Naive B cell (primary cell): Measurements from ENCODE around the gene SH3RF3. TPM values are rescaled to one million over a fixed set of nuclear protein-coding genes. Genes with fewer than 3 reads are reported as not detected.
A peak's percentile ranks its signal among the peaks of the same experiment; 100 is the strongest.

Experiments
- ATAC-seq, 2 donors: fragments of 150-1000 bp; cut with Tn5 transposase; 2 replicates each; pipeline ENCODE4 v1.10.0; 2021; ENCODE audit warnings: low read depth in 2 of 2, mild to moderate bottlenecking in 2 of 2, moderate library complexity in 2 of 2
- DNase-seq: peaks from one replicate; pipeline ENCODE4 v3.0.0; 2022
- H3K27ac Mint-ChIP-seq, 6 donors: one replicate each; pipeline ENCODE4 v1.8.0; 2020 to 2022; ENCODE audit warnings: mild to moderate bottlenecking in 6 of 6, mixed read lengths in 6 of 6, moderate library complexity in 5 of 6, inconsistent platforms in 2 of 6
- H3K27me3 Mint-ChIP-seq, 3 donors: one replicate each; pipeline ENCODE4 v1.8.0; 2021 to 2022; ENCODE audit warnings: mixed read lengths in 3 of 3, mild to moderate bottlenecking in 1 of 3
- H3K36me3 Mint-ChIP-seq, 2 donors: one replicate each; pipeline ENCODE4 v1.8.0; 2020 to 2022; ENCODE audit warnings: mixed read lengths in 2 of 2, inconsistent platforms in 1 of 2, mild to moderate bottlenecking in 1 of 2
- H3K4me1 Mint-ChIP-seq, 3 donors: one replicate each; pipeline ENCODE4 v1.8.0; 2020 to 2022; ENCODE audit warnings: mixed read lengths in 3 of 3, inconsistent platforms in 1 of 3, mild to moderate bottlenecking in 1 of 3, moderate library complexity in 1 of 3
- H3K4me3 Mint-ChIP-seq, 8 donors: one replicate each; pipeline ENCODE4 v1.8.0; 2020 to 2022; ENCODE audit warnings: mild to moderate bottlenecking in 8 of 8, mixed read lengths in 8 of 8, moderate library complexity in 8 of 8, inconsistent platforms in 2 of 8
- H3K9me3 Mint-ChIP-seq, 7 donors: one replicate each; pipeline ENCODE4 v1.8.0; 2020 to 2022; ENCODE audit warnings: mixed read lengths in 7 of 7, mild to moderate bottlenecking in 5 of 7, inconsistent platforms in 2 of 7, moderate library complexity in 1 of 7
- polyA plus RNA-seq, 6 donors: library from polyadenylated mRNA; unstranded; fragments of 300-500 nt; fragmentation: Illumina TruSeq; gene quantifications; one replicate each; pipeline ENCODE4 v1.2.3, GENCODE V29; 2021; ENCODE audit warnings: low read depth in 6 of 6

Gene SH3RF3
- polyA plus RNA-seq, 6 donors from 2014 or later = 0.05 to 0.76 (median 0.64) TPM; not detected in 1

DNA sequence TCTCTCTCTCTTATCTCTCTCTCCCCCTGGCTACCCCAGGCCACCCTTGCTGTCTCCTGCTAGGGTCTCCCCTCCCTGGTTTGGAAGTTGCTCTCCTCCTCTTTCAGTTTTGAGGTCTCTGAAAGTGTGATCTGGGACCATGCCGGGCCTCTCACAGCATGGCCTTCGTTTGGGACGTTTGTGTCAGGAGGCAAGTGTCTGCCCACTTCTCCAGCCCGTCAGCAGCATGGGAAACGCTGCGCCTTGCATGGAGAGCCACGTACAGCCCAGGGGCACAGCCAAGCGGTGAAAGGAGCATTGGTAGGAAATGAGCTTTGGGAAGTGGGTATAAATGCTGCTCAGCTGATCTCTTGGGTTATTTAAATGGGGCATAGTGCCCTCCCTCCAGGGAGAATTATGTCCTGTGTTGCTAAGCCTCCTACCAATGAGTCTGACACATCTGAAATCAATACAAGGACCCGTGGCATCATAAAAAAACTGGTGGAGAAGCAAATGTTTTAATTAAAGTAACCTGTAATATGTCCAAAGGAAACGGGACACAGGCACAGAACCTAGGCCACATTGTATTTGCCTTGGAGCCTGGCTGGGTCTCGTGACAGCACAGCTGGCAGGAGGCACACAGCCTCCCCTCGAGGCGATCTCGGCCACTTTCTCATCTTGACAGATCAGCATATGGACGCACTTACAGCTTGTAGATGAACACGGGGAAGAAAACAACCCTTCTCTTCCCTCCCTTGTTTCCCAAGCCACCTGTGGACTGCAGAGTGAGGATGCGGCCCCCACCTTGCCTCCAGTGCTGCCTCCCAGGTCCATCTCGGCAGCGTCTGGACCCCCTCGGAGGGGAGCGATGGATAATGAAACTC is 72.7 kb downstream of the SH3RF3 start:
- Mint-ChIP-seq H3K27me3 (no peaks in the 10 kb centered on the region), H3K36me3 (no peaks in the 10 kb centered on the region), H3K4me3 (peak overlapping the region in 1 of 8 donors; percentile 42), H3K9me3 (no peaks in the 10 kb centered on the region), H3K27ac (no peak overlapping the region), H3K4me1 (peaks cover 0 to 22% (median 3%) of the 10 kb centered on the region in 3 donors)
- ATAC-seq (no peak), DNase-seq (no peak)

DNA sequence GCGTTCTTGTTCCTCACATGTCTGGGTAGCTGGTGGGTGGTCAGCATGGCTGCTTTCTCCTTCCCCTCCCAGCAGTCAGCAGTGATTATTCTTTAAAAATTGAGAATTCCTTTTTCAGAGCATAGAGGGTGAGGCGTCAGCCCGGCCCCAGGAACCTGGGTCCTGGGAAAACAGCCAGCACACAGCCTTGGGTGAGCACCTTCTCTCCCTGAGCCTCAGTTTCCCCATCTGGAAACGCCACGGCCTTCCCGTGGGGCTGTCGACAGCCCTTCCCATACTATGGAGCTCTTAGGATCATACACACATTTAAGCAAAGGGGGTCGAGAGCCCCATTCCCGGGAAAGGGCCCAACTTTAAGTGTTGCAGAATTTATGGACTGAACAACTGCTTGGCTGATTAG is 73.5 kb downstream of the SH3RF3 start:
- Mint-ChIP-seq H3K4me1 (peaks cover 0 to 24% (median 3%) of the 10 kb centered on the region in 3 donors), H3K36me3 (no peaks in the 10 kb centered on the region), H3K4me3 (no peak overlapping the region), H3K9me3 (no peaks in the 10 kb centered on the region), H3K27ac (peak overlapping the region in 1 of 6 donors; percentile 90), H3K27me3 (no peaks in the 10 kb centered on the region)
- no peak for ATAC-seq
- no peak for DNase-seq

DNA sequence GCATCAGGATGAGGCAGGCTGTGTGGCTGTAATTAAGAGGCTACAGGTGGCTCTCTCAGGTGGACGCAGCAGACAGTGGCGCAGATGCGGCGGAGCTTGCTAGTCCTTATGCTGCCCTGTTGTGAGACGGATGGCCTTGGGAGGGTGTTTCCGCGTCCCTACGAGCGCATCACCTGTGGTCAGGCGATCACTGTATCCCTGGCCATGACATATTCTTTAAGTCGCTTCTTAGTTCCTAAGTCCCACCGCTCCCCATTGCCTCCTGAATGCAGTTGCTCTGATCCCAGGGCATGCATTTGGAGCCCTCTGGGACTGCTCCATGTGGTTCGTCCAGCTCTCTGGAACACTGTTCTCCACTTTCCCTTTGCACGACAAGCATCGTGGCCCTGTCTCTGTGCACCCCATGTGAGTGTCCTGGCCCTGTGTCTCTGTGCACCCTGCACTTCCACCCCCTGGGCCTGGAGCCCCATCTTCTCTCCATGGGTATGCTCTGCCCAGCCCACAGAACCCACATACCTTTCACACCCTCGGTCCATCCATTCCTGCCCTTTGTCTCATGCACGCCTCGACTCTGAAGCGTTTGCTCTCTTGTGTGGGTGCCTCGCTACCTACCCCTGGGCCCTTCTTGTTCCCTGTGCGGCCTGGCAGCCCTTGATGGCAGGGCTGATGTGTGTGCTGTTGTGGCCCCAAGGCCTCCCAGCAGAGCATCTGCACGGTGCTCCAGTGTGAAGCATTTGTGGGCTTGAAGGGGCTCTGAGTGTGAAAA is 74.4 kb downstream of the SH3RF3 start:
- DNase-seq (no peak), ATAC-seq (no peak)
- Mint-ChIP-seq H3K27me3 (no peaks in the 10 kb centered on the region), H3K36me3 (no peaks in the 10 kb centered on the region), H3K27ac (peak overlapping the region in 2 of 6 donors; percentile 22 to 30), H3K4me1 (peaks cover 0 to 21% (median 3%) of the 10 kb centered on the region in 3 donors), H3K4me3 (no peak overlapping the region), H3K9me3 (no peaks in the 10 kb centered on the region)

DNA sequence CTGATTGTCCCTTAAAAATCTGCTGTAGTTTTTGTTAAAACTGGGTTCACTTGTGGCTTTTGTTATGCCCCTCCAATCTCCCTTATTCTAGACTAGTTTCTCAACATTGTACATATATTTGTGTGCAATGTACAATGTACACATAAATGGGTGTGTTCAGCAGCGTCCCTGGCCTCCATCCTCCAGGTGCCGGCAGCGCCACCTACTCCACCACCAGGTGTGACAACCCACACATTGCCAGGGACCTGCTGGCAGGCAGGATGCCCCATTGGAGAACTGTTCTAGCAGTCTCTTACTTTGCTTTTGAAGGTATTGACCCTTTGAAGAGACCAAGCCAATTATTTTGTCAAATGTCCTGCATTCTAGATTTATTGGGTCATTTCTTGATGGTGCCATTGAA is 75.4 kb downstream of the SH3RF3 start:
- H3K9me3 Mint-ChIP-seq = no peaks in the 10 kb centered on the region
- no peaks in the 10 kb centered on the region for H3K36me3 Mint-ChIP-seq
- no peak for DNase-seq
- H3K27ac Mint-ChIP-seq = peak overlapping the region in 1 of 6 donors; percentile 65
- peaks cover 0 to 21% (median 3%) of the 10 kb centered on the region in 3 donors for H3K4me1 Mint-ChIP-seq
- H3K4me3 Mint-ChIP-seq = no peak overlapping the region
- H3K27me3 Mint-ChIP-seq = no peaks in the 10 kb centered on the region
- ATAC-seq = no peak

DNA sequence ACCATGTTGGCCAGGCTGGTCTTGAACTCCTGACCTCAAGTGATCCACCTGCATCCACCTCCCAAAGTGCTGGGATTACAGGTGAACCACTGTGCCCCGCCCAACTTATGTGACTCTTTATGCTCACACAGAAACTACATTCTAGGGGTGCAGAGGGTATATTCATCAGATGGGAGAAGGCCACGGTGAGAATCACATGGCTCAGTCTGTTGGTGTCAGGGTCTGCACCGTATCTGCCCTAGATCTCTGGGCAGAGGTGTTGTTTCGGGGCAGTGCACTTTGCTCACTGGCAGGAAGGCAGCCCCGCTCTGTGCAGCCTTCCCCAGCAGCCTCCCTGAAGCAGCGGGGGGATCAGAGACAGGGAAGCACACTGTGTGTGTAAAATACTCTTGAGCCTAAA is 76.4 kb downstream of the SH3RF3 start:
- DNase-seq (no peak), ATAC-seq (no peak)
- Mint-ChIP-seq H3K27ac (no peak overlapping the region), H3K4me1 (peaks cover 3 to 24% (median 3%) of the 10 kb centered on the region in 3 donors), H3K9me3 (no peaks in the 10 kb centered on the region), H3K27me3 (no peaks in the 10 kb centered on the region), H3K4me3 (no peak overlapping the region), H3K36me3 (no peaks in the 10 kb centered on the region)

DNA sequence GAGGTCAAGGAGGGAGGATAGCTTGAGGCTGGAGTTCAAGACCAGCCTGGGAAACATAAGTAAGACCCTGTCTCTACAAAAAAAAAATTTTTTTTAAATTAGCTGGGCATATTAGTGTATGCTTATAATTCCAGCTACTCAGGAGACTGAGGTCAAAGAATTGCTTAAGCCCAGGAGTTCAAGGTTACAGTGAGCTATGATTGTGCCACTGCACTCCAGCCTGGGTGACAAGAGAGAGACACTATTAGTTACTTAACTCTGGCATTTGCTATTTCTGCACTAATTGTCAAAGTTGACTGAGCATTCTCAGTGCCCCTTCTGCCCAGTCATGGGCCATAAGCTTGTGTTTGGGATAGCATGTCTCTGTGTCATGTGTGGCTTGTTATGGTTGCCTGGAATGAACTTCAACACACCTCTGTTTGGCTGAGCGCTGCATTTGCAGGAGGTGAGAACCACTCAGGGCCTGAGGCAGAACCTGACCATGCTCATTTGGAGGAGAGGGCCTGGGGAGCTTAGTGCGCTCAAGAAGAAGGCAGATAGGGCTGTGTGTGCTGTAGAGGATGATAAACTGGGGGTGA is 77.7 kb downstream of the SH3RF3 start:
- Mint-ChIP-seq H3K4me1 (peaks cover 7 to 36% (median 14%) of the 10 kb centered on the region in 3 donors), H3K27ac (peak overlapping the region in 3 of 6 donors; percentile 5 to 83 (median 53)), H3K9me3 (no peaks in the 10 kb centered on the region), H3K36me3 (no peaks in the 10 kb centered on the region), H3K4me3 (no peak overlapping the region), H3K27me3 (no peaks in the 10 kb centered on the region)
- no peak for ATAC-seq
- DNase-seq = no peak

DNA sequence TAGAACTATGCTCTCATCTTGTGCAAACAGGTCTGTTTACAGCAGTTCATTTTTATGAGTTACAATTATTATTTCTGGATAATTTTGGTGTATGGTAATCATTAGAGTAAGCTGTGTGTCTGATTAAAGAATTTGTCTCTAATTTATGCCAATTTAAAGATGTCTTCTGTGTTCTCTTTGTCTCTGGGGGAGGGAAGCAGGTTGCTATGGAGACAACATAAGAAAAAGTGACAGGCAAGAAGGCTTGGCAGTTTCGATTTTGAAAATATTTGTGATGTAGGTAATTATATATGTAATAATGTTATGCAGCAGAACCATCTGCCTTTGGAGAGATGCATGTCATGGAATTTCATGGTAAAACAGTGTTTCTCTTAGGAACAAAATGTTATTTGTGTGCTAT is 78.2 kb downstream of the SH3RF3 start:
- no peak for ATAC-seq
- Mint-ChIP-seq H3K27ac (peak overlapping the region in 3 of 6 donors; percentile 5 to 83 (median 36)), H3K4me3 (no peak overlapping the region), H3K4me1 (peaks cover 7 to 41% (median 15%) of the 10 kb centered on the region in 3 donors), H3K9me3 (no peaks in the 10 kb centered on the region), H3K27me3 (no peaks in the 10 kb centered on the region), H3K36me3 (no peaks in the 10 kb centered on the region)
- DNase-seq = no peak

DNA sequence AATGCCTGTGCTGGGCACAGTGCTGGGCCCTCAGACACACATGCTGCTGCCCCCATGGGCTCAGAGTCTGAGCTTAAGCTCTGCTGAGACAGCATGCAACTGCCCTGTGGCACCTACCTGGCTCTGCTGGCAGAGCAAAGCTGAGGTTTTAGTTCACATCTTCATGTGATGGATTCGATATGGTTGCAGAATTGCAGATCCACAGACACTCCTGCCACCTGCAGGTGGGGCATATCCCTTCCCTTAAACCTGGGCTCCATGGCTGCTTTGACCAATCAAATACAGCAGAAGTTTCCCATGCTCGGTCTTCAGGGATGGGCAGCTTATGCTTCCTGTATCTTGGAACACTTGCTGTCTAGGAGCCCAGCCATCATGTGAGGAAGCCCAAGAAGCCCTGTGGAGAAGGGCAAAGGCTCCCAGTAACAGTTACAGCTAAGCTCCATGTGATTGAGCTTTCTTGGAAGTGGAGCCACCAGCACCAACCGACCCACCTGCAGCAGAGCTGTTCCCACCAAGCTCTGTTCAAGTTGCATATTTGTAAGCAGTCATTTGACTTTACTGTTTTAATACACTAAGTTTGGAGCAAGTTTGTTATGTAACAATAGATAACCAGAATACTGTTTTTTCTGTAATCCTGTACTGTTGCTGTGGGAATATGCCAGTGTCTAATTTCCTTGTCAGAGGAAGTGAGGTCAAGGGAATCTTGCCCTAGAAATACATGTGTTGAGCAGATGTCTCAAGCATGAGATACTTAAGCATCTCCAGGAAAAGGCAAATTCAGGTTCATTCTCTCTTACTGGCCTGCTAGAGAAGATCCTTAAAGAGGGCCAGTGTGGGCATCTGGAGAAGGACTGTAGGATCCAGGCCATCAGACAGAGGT is 79.3 kb downstream of the SH3RF3 start:
- H3K4me3 Mint-ChIP-seq = no peak overlapping the region
- H3K9me3 Mint-ChIP-seq = no peaks in the 10 kb centered on the region
- DNase-seq (no peak), ATAC-seq (no peak)
- H3K4me1 Mint-ChIP-seq = peaks cover 14 to 53% (median 27%) of the 10 kb centered on the region in 3 donors
- no peaks in the 10 kb centered on the region for H3K36me3 Mint-ChIP-seq
- no peak overlapping the region for H3K27ac Mint-ChIP-seq
- no peaks in the 10 kb centered on the region for H3K27me3 Mint-ChIP-seq

DNA sequence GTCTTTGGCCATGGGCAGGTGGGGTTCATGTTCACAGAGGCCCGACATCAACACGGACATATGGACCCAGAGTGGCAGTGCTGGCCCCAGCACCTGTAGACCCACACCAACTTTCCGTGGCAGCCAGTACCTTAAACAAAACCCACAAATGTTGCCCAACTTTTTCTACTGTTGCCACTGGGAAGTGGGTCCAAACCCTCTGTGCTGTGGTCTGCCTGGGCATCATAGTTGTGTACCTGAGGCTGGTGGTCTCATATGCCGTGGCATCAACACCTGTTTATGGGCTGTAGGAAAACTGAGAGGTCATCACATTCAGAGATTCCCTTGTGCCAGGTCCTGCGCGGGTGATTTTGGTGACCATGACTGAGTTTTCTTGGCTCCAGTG is 79.9 kb downstream of the SH3RF3 start:
- ATAC-seq (no peak), DNase-seq (no peak)
- H3K27me3 Mint-ChIP-seq = peaks cover 0 to 1% (median 0%) of the 10 kb centered on the region in 3 donors
- no peak overlapping the region for H3K4me3 Mint-ChIP-seq
- H3K9me3 Mint-ChIP-seq = no peaks in the 10 kb centered on the region
- no peak overlapping the region for H3K27ac Mint-ChIP-seq
- H3K4me1 Mint-ChIP-seq = peaks cover 20 to 57% (median 33%) of the 10 kb centered on the region in 3 donors
- no peaks in the 10 kb centered on the region for H3K36me3 Mint-ChIP-seq

DNA sequence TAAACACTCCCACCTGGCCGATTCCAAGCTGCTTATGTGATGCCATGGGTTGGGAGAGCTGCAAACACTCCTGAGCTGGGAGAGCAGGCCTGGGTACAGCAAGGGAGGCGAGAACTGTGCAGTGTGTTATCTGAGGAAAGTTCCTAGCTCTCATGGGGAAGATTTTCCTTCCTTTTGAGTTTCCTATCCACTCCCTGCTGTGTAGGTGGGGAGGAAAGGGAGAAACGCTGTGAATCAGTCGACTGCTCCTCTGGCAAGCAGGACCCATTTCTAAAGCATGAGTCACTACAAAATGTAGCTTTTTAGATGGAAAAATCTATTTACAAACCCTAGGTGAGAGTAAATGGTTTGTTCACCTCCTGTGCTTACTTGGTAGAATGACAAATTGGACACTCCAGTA is 80.4 kb downstream of the SH3RF3 start:
- Mint-ChIP-seq H3K4me1 (peaks cover 25 to 57% (median 38%) of the 10 kb centered on the region in 3 donors), H3K27me3 (peaks cover 0 to 6% (median 0%) of the 10 kb centered on the region in 3 donors), H3K27ac (no peak overlapping the region), H3K4me3 (no peak overlapping the region), H3K36me3 (no peaks in the 10 kb centered on the region), H3K9me3 (peaks cover 0 to 2% (median 0%) of the 10 kb centered on the region in 7 donors)
- DNase-seq = no peak
- no peak for ATAC-seq

DNA sequence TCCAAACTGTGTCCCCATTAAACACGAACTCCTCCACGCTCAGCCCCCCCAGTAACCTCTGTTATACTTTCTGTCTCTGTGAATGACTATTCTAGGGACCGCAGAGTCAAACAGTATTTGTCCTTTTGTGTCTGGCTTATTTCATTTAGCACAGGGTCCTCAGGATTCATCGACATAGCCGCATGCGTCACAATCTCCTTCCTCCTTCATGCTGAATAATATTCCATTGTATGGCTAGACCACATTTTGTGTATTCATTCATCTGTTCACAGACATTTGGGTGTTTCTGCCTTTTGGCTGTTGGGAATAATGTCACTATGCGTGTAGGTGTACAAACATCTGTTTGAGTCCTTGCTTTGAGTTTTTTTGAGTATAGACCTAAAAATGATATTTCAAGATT is 80.9 kb downstream of the SH3RF3 start:
- H3K27me3 Mint-ChIP-seq = peaks cover 0 to 11% (median 0%) of the 10 kb centered on the region in 3 donors
- peaks cover 0 to 2% (median 0%) of the 10 kb centered on the region in 7 donors for H3K9me3 Mint-ChIP-seq
- DNase-seq (no peak), ATAC-seq (no peak)
- no peak overlapping the region for H3K27ac Mint-ChIP-seq
- H3K4me1 Mint-ChIP-seq = peaks cover 30 to 60% (median 43%) of the 10 kb centered on the region in 3 donors
- no peaks in the 10 kb centered on the region for H3K36me3 Mint-ChIP-seq
- H3K4me3 Mint-ChIP-seq = no peak overlapping the region

DNA sequence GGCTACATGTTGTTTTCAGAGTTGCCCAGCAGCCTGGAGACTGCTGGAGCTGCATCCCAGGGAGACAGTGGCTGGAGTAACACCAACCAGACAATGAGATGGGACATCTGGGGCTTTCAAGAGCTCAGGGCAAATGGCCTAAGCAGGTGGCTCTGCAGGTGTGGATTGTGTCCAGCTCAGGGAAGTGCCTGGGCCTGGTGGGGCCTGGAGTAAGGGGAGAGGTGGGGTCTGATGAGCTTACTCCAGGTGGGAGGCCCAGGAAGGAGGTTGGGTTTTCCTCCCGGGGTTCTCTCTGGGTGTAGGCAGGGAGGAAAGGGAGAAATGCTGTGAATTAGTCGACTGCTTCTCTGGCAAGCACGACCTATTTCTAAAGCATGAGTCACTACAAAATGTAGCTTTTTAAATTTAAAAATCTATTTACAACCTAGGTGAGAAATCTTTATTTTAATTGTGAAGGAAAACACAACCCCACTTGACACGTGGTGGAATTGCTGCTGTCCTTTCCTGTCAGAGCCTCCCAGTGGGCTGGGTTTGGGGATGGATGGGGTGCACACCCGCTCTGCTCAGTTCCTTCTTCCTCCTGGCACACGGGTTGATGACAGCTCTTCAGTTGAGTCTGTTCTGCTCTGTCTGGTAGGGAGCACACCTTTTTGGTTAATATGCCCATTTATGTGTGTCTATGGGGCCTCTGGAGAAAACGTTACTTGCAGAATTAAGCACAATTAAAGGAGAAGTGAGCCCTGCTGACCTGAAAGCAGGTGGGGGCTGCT is 81.6 kb downstream of the SH3RF3 start:
- H3K27ac Mint-ChIP-seq = peak overlapping the region in 2 of 6 donors; percentile 1 to 75
- H3K36me3 Mint-ChIP-seq = no peaks in the 10 kb centered on the region
- H3K9me3 Mint-ChIP-seq = peaks cover 0 to 2% (median 0%) of the 10 kb centered on the region in 7 donors
- H3K27me3 Mint-ChIP-seq = peaks cover 0 to 17% (median 0%) of the 10 kb centered on the region in 3 donors
- DNase-seq (no peak), ATAC-seq (peak; percentile 27 to 42)
- peaks cover 36 to 67% (median 50%) of the 10 kb centered on the region in 3 donors for H3K4me1 Mint-ChIP-seq
- peak overlapping the region in 3 of 8 donors; percentile 30 to 42 (median 31) for H3K4me3 Mint-ChIP-seq
